HG03135 (cell line): ENCODE data around the gene LRRC3C.
A peak's percentile ranks its signal among the peaks of the same experiment; 100 is the strongest.

ENCODE experiments used
- ATAC-seq: cut with Tn5 transposase; IDR thresholded peaks from one replicate; pipeline ENCODE4 v1.9.1; 2021; ENCODE audit warnings: mild to moderate bottlenecking, moderate library complexity; ENCODE audit not compliant: unreplicated experiment

Gene LRRC3C

DNA sequence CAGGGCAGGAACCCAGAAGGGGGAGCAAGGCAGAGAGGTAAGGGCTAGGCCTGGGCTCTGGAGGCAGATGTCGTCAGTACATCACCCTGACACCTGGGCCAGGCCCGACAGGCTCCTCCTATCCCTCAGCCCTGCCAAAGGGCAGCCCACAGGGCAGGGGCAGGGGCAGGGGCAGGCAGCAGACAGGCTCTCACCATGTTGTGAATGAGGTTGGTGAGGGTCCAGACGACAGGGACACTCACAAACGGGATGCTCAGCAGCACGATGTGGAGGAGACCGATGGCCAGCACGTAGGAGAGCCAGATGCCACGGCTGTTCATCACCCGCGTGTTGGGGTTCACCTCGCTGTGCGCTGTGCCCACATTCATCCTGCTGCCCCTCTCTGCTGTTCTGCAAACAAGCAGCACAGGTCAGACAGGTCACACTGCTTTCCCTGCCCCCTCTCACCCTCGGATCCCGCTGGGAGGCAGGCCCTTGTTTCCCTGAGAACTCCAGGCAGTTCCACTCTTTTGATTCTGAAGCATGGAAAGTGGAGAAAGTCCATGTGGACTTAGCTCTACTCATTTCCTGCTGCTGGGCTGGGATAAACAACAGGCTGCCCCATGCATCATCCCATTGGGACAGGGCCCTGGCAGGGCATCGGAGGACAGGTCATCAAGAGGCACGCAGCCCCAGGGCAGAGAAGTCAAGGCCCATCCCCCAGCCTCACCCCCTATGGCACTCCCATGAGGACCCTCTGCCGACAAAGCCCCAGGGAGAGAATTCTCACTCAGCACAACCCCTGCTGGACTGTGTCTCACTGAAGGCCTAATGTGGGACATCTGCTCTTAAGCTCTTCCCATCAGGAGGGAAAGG is 3.5 kb upstream of the LRRC3C start:
- ATAC-seq: no peak

DNA sequence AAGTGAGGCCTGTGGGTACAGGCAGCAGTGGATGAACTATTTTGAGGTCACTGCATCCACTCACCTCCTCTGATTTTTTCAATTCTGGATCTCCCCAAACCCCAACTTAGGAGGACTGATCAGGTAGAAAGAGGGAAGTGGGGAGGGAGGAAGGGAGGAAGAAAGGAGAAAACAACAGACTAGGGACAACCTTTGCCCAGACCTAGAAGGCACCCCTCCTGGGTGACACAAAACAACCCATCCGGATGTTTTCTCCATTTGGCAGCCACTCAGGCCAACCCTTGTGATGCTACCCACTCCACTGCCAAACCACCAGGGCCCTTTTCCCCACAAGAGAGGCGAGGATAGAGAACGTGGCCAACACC is 2.9 kb upstream of the LRRC3C start:
- ATAC-seq: no peak

DNA sequence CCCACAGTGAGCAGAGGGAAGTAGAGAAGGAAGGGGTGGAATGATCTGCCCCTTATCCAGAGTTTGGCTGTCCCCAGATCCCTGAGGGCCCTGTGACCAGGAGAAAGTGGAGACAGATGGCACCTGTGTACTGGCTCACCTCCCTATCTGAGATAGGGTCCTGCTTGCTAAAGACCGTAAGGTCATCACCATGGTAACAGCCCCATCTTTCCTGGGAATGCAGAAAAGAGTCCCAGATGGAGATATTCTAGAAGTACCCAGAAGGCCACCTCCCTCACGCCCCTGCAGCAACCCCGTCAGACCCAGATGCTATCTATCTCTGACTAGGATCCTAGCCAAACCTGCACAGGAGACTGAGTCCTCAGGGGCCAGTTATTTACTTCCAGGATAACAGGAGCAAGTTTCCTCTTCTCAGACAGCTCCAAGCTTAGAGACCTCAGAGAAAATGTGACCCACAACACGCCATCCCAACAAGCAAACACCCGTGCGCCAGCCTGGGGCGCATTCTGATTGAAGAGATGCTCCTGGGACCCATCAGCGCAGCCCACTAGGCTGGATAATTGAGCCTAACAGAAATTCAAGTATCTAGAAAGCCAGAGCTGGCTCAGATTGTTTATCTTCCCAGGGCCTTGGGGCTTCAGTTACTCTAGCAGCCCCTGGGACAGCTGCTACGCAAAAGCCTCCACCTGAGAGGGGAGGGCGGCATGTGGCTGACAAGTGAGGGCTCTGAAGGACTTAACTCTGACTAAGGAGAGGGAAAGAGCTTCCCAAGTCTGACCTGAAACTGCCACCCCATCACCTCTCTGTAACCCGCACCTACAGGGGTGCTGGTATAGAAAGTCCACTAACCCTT is 2.0 kb upstream of the LRRC3C start:
- ATAC-seq: no peak

DNA sequence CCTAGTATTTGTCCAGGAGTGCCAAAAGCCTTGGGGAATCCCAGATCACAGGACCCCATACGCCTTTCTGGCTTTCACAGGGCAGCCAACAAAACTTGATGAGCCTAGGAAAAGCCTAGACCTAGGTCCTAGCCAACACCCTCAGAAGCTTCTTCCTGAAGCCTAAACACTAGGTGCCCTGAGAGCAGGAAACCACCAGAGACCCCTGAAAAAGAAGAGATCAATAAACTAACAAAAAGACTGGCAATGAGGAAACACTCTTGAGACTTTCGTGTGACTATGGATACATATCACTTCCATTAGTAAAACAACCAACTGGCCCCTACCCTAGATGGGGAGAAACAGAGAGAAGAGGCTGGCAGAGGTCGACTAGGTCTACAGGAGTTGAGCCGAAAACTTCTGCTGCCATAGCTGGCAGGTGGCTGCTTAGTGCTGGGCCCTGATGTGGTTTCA is 1.4 kb upstream of the LRRC3C start:
- no peak for ATAC-seq

DNA sequence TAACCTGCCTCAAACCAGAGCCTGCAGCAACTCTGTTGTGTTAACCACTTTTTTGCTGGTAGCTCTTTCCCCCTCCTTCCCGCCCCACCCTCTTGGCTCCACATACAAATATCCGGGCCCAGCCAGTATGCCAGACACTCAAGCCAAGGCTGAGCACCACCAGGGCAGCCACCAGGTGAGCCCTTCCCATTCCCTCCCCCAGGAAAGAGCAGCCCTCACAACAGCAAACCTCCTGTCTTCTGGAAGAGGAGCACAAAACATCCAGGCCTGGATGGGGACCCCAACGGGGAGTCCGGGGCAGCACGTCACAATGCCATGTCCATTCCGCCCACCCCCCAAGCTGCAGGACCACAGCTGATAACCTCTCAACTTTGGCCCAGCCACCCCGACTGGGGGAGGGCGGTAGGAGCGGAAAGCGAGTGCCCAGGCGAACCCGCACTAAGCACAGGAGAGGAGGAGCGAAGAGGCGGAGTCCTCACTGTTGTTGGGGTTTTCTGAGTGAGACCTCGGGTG is 888 bp upstream of the LRRC3C start:
- ATAC-seq: peak; percentile 22

DNA sequence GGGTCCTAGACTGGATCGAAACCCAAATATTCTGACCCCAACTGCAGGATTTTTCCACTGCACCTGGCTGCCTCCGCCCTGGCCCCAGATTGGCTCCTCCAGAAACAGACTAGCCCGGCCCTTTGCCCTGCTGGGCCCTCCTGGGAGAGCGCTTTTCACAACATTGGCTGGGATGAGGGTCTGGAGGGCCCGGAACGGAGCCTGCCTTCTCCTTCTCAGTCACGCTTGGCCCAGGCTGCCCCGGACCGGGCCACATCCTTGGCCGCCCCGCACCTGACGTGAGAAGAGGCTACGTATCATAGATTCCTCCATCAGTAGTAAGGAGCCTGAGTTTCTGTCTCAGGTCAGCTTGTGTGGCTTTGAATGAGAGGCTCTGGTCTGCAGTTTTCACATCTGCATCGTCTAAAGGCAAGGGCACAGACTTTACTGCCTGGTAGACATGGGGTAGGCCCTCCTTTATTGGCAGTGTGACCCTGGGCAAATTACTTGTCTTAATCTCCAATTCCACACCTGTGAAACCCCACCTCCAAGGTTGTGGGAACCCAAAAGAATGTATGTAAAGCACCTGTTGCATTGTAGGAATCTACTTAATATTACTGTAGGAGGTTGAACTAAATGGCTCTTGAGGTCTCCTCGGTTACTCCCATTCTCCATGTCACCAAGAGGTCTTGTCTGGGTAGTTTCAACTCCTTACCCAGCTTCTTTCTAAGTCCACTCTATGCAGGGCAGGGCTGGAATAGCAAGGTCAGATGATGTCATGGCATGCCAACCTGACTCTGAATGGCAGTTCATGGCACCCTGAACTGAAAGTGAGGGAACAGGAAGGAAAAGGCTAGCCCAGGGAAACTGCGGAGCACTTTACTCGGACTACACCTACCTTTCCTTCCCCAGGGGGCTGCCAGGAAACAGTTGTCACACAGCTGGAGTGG is 661 bp downstream of the LRRC3C start:
- peak; percentile 15 for ATAC-seq

DNA sequence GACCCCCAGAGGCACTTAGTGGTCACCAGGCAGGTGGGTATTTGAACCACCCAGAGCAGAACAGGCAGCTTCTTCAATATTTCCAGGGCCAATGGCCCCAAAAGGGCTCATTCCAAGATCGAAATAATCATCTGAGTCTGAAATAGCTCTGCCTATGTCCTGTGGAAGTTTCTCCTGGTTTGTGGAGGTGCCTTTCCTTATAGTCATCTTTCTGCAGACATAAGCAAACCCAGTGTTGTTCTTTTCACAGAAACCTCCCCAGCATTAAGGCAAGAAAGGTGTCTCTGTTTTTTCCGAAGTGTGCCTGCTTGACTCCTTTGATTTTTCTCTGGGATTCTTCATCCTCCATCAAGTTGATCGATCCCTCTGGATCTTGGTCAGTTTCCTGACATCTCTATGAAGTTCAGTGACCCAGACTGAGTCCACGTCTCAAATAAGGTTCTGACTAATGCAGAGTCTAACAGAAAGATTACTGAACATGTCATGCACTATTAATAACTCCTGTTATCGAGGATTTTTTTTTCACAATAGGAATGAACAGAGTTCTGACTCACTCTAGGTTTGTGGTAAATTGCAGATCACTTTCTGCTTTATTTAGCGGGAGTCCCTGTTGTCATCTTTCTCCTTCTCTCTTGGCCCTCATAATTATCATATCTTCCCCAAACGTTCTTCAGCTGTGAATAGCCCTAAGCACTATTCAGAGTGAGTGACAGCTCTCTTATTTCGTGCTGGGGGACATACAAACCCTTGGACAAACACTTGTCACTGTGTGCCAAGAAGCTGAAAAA is 1.5 kb downstream of the LRRC3C start:
- ATAC-seq: no peak

DNA sequence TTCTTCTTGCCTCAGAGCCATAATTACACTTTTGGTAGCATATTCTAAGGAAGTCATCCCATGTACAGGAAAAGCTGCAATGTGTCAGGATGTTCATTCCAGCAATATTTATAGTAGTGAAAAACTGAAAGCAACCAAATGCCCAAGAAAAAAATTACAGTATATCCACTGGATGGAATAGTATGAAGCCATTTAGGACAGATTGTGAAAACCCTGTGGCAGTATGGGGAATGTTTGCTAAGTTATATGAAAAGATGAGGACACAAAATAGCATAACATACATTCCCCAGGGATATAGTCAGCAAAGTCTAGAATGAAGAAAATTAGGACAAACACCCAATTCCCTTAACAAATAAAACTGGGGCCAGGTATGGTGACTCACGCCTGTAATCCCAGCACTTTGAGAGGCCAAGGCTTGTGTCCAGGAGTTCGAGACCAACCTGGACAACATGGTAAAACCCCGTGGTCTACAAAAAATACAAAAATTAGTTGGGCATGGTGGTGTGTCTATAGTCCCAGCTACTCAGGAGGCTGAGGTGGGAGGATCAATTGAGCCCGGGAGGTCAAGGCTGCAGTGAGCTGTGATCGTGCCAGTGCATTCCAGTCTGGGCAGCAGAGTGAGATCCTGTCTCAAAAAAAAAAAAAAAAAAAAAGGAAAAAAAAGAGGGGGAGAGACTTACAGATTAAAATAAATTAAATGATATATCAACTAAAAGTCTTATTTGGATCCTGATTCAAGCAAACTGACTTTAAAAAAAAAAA is 2.3 kb downstream of the LRRC3C start:
- no peak for ATAC-seq

DNA sequence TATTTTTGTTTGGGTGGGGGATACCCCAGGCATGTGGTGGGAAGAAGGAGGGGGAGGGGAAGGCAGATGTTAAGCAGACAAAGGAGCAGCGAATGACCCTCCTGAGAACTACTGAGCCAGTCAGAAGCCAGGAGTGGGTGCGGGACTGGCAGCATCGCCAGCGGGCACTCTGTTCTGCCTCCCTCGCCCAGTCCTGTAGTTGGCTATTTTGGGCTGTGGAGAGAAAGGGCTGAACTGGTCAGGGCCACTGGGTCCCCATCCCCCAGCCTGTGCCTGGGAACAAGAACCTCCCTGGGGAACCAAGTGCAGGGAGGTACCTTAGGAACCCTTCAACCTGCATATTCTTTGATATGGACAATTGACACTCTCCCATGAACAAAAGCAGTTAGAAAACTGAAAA is 6.4 kb downstream of the LRRC3C start:
- ATAC-seq: no peak

DNA sequence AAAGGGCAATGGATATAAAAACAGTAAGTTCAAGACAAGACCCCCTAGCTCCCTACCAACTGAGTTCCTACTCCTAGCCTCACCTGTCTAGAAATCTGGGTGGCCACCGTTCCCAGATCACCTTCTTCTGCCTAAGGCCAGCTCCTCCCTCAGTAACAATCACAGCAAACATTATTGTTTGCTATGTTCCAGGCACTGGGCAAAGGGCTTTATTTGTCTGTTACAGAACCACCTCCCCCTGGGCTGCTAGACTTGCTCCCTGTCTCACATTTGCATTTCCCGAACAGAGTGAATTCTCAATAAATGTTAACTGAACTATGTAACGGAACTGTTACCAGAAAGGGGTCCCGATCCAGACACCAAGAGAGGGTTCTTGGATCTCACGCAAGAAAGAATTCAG is 6.8 kb downstream of the LRRC3C start:
- no peak for ATAC-seq

DNA sequence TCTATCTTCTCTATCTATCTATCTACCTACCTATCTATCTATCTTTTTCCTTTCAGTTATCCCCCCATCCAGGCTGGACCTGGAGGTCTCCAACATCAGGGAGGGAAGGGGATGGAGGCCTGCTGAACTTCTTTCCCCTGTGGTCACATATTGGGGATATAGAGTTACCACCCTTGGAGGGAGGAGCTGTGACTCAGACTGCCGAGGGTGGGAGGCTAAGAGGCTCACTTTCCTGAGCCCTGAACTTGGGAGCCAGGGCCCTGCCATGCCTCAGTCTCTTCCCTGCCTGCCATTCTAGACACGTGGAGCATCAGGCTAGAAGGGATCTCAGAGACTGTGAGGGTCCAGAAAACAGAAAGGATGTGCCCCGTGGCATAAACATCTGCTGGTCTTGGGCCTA is 8.4 kb downstream of the LRRC3C start:
- ATAC-seq: no peak

DNA sequence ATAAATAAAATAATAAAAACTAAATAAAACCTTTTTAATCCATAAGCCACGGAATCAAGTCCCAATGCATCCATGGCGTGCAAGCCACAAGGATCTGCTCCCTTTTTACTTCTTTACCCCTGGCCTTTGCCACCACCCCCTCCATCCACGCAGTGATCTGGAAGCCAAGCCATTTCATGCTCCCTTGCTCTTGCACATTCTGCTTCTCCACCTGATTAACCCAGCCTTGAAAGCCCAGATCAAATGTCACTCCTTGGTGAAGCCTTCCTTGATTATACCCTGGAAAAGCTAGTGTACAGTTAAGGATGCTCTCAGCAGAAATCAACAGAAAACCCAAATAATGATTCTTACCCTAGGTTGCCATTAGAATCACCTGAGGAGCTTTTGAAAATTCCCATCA is 9.9 kb downstream of the LRRC3C start:
- ATAC-seq: no peak

DNA sequence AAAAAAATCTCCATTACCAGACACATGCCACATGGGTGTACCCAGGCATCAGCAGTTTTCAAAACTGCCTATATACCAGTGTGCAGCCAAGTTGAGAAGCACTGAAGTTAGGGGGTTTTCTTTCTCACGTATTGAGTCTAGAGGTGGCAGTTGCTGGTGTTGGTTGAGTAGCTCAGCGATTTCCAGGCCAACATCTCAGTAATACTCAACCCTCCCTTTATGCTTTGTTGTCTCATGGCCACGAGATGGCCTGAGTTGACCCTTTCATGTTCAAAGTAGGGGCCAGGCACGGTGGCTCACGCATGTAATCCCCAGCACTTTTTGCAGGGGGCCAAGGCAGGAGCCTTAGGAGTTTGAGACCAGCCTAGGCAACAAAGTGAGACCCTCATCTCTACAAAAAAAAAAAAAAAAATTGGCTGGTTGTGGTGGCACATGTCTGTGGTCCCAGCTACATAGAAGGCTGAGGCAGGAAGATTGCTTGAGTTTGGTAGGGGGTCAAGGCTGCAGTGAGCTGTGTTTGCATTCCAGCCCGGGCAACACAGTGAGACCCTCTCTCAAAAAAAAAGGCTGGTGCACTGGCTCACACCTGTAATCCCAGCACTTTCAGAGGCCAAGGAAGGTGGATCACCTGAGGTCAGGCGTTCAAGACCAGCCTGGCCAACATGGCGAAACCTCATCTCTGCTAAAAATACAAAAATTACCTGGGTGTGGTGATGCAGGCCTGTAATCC is 10.8 kb downstream of the LRRC3C start:
- no peak for ATAC-seq

DNA sequence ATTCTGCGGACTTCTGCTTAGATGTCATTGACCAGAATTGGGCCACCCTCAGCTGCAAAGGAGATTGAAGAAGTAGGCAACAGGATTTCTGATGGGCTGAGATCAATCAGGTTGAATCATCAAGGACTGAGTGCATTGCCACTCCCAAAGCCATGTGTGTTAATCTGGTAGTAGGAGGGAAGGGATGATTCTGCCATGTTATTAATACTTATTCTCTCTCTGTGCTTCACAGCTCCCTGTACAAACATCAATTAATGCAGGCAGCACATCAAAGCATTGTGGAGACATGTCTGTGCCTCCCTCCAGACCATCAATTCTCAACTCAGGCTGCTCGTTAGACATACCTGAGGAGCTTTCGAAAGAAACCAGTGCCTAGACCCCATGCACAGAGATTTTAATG is 11.6 kb downstream of the LRRC3C start:
- no peak for ATAC-seq

DNA sequence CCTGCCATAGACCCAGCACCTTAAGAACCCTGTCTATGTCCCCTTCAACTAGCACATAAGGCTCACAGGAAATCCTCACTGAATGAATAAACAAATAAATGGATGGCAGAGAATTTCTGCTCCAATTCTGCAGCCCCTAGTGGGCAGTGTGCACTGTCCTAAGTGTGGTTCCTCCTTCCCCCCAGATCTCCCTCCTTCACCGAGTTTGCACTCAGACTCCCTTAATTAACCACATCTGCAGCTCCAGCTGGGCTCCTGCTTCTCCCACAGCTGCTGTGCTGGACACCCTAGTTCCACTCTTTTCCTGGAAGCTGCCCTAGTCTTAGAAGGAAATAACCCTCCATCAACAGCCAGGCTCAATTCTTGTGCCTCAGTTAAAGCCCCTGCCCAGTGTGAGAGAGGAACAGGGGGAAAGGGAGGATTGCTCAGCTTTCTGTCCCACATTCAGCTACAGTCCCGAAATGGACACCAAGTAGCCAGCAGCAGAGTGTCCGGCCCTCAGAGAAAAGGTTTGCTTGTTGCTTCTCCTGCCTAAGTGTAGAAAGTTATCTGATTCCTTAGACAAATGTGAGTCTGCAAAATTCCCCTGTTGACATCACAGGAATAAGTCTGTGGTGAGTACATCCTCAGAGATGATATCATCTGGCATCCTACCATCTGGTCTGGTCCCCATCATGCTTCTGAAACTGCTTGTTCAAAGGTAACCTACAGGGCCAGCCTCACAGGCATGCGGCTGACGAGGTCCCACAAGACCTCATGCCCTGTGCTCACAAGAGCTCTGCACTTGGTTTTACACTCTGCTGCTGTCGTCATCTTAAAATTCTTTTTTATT is 12.3 kb downstream of the LRRC3C start:
- ATAC-seq: peak; percentile 57

DNA sequence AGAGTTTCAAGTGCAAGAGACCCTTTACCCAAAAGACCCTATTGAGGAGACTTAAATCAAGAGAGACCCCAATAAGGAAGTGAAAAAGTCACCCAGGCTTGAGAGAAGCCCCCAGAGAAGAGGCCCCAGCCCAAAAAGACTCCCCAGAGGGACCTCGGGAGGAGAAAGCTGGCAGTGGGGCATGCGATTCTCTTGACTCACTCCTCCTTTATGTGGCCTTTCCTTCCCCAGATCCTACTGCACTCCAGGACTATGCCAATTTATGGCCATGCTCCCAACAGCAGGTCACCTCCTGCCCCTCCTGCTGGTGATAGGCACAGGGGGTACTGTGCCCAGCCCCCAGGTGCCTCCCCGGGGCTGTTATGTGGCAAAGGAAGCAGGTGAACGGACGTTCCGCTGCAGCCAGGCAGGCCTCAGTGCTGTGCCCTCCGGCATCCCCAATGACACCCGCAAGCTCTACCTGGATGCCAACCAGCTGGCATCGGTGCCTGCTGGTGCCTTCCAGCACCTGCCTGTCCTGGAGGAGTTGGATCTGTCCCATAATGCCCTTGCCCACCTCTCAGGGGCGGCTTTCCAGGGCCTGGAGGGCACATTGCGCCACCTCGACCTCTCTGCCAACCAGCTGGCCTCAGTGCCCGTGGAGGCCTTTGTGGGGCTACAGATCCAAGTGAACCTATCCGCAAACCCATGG is 16.3 kb downstream of the LRRC3C start:
- no peak for ATAC-seq

DNA sequence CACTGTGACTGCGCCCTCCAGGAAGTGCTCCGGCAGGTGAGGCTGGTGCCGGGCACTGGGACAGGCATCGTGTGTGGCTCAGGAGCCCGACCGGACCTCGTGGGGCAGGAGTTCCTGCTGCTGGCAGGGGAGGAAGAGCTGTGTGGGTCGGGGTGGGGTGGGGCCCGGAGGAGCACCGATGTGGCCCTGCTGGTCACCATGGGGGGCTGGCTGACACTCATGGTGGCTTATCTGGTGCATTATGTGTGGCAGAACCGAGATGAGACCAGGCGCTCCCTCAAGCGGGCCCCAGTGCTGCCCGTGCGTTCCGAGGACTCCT is 16.8 kb downstream of the LRRC3C start:
- ATAC-seq: no peak
